Body of pancreas (tissue), 4 donors: ENCODE measurements around the gene GRAMD4.

ENCODE experiments used
- CTCF ChIP-seq, 7 experiments: fragments of 450-650 bp in 4 of 7; fragments of 200-600 bp in 3 of 7; sonication (generic) in 3 of 7; IDR thresholded peaks; one replicate each; pipeline ENCODE4 v1.5.1; 2016 to 2019; ENCODE audit warnings: antibody characterized with exemption in 7 of 7
- POLR2A ChIP-seq, 3 donors: fragments of 450-650 bp; IDR thresholded peaks; one replicate each; pipeline ENCODE4 v1.6.1; 2016; ENCODE audit warnings: antibody characterized with exemption in 3 of 3, mild to moderate bottlenecking in 2 of 3

GRCh38 chr22:46699091-46699490 lies 78.9 kb downstream of the GRAMD4 start:
- no peak for TF ChIP-seq CTCF (IDR thresholded peaks at IDR 0.05)
- TF ChIP-seq POLR2A (IDR thresholded peaks at IDR 0.05), result no peak
